ENCODE measurements around the gene LMF1. TPM values are rescaled to one million over a fixed set of nuclear protein-coding genes. Genes with fewer than 3 reads are reported as not detected.

Gene LMF1
- total RNA-seq, 1 donor from 2014 or later = 19.0 TPM

DNA sequence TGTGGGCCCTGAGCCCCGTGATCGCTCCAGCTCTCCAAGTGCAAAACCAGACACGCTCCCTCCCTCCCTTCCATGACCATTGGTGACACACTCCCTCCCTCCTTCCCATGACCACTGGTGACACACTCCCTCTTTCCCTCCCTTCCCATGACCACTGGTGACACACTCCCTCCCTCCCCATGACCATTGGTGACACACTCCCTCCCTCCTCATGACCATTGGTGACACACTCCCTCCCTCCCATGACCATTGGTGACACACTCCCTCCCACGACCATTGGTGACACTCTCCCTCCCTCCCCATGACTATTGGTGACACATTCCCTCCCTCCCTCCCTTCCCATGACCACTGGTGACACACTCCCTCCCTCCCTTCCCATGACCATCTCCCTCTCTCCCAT, 56.3 kb downstream of the LMF1 start:
- no peak overlapping the region for H3K27ac ChIP-seq
- no peaks in the 10 kb centered on the region for H3K36me3 ChIP-seq
- H3K4me1 ChIP-seq = no peaks in the 10 kb centered on the region
- intact Hi-C loops (cut with DNase I) = no loop called here
- ATAC-seq (peak; percentile 47), DNase-seq (no peak)
- TF ChIP-seq CTCF (IDR thresholded peaks at IDR 0.05) = no peak
- H3K9me3 ChIP-seq = no peaks in the 10 kb centered on the region
- H3K27me3 ChIP-seq = no peaks in the 10 kb centered on the region
- no peak overlapping the region for H3K4me3 ChIP-seq

DNA sequence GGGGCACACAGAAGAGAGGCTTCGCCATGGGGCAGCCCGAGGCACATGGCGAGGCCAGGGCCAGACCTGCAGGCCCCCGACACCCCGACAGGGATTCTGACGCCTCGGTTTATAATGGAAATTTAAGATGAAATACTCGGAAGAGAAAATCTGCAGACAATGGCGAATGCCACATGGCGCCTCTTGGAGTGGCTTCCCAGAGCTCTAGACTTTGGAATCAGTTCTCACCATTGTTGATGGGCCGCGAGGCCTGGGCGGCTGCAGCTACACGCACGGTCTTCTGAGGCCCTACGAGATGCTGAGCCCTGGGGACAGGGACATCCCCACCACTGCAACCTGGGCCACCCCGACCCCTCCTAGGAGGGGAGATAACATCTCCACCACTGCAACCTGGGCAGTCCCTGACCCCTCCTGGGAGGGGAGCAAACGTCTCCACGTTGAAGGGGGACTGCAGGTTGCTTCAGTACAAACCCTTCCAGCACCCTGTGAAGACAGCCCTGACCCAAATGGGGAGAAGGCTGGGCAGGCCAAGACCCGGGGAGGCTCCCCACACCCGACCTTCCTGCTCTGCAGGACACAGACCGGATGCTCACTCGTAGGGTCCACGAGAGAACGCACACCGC, 56.9 kb downstream of the LMF1 start:
- Histone ChIP-seq H3K27me3 (no peaks in the 10 kb centered on the region), H3K4me3 (no peak overlapping the region), H3K36me3 (no peaks in the 10 kb centered on the region), H3K27ac (no peak overlapping the region), H3K4me1 (no peaks in the 10 kb centered on the region), H3K9me3 (no peaks in the 10 kb centered on the region)
- ATAC-seq (no peak), DNase-seq (no peak)
- no peak for TF ChIP-seq CTCF (IDR thresholded peaks at IDR 0.05)
- intact Hi-C loops (cut with DNase I) = no loop called here

DNA sequence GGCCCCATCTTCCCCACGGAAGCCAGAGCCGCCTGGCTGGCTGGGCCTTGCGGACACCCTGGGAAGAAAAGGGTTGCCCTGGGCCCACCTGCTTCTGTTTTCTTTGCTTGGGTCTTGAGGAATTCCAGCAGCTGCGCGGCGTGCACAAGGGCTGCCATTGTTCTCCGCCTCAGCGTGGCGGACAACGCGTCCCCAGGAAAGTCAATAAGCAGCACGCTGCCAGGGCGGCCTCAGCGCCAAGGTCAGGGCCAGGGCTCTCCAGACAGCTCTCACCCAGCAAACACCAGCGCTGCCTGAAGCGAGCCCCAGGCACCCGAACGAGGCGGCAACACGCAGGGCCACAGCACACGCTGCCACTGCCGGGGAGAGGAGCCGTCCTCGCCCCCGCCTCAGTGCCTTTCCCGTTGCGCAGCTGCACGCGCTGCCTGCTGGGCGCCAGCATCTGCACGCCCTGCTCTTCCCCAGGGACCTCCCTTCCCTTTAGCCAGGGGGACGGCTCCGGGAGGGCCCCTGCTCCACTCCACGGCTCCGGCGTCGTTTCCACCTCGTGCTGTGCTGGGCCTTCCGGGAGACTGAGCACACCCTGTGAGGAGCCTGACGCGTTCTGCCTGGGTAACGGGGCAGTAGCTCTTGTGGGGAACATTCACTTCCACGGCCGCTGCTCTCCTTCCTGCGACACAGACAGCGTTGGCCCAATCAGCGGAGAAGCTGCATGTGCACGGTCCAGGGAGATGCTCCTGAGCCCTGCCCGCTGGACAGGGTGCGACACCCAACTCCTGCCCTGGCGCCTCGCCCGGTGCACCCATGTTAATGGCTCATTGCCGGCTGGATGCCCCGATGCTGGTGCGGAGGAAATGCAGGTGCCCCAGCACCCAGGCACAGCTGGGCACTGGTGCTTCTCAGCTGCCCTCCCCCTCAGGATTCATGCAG, 57.8 kb downstream of the LMF1 start:
- Histone ChIP-seq H3K9me3 (no peaks in the 10 kb centered on the region), H3K27me3 (no peaks in the 10 kb centered on the region), H3K36me3 (no peaks in the 10 kb centered on the region), H3K4me1 (no peaks in the 10 kb centered on the region), H3K27ac (no peak overlapping the region), H3K4me3 (no peak overlapping the region)
- DNase-seq = no peak
- TF ChIP-seq CTCF (IDR thresholded peaks at IDR 0.05) = no peak
- intact Hi-C loops (cut with DNase I) = no loop called here
- no peak for ATAC-seq

GRCh38 chr16:912322-912683, 58.5 kb downstream of the LMF1 start:
- Histone ChIP-seq H3K4me3 (no peak overlapping the region), H3K36me3 (no peaks in the 10 kb centered on the region), H3K4me1 (no peaks in the 10 kb centered on the region), H3K27me3 (no peaks in the 10 kb centered on the region), H3K9me3 (no peaks in the 10 kb centered on the region), H3K27ac (no peak overlapping the region)
- TF ChIP-seq CTCF (IDR thresholded peaks at IDR 0.05) = no peak
- intact Hi-C loops (cut with DNase I) = no loop called here
- DNase-seq (no peak), ATAC-seq (no peak)

DNA sequence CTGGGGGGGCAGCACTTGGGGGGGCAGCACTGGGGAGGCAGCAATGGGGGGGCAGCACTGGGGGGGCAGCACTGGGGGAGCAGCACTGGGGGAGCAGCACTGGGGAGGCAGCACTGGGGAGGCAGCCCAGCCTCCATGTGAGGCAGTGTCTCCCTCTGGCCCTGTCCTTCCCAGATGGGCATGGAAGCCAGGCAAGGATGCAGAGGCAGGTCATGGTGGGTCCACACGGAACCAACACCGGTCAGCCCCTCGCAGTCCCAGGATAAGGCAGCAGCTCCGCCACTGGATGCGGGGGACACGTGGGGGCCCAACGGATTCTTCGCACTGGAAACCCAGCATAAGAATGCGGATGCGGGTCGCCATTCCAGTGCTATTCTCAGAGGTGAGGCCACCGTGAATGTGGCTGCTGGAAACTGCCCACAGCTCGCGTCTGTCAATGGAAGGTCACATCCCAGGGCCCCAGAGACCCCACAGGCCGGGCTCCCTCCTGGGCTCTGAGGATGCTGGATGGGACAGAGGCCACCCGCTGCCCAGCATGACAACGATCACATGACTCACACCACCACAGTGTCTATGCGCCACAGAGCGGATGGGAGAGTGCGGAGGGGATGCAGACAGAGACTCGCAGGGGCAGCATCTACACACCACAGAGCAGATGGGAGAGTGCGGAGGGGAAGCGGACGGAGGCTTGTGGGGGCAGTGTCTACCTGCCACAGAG, 59.0 kb downstream of the LMF1 start:
- TF ChIP-seq CTCF (IDR thresholded peaks at IDR 0.05) = no peak
- ATAC-seq = no peak
- H3K4me1 ChIP-seq = no peaks in the 10 kb centered on the region
- no peak for DNase-seq
- no peaks in the 10 kb centered on the region for H3K27me3 ChIP-seq
- H3K27ac ChIP-seq = no peak overlapping the region
- H3K36me3 ChIP-seq = no peaks in the 10 kb centered on the region
- no peak overlapping the region for H3K4me3 ChIP-seq
- no peaks in the 10 kb centered on the region for H3K9me3 ChIP-seq
- intact Hi-C loops (cut with DNase I) = no loop called here

Data from upper lobe of right lung (tissue), 1 donor.